Endothelial cell of umbilical vein (primary cell): Measurements from ENCODE around the gene NCKAP5. TPM values are rescaled to one million over a fixed set of nuclear protein-coding genes. Genes with fewer than 3 reads are reported as not detected.

Experiments used
- BruUV-seq: library from RNA; stranded (reverse); fragments of 400-500 nt; replicated peaks from 2 replicates; lab custom pipeline; 2021; lab: Mats Ljungman, UMichigan
- CTCF ChIA-PET: fragments of 300-600, 350-600 bp; sonication (Branson Sonifier 250); formaldehyde crosslinking; loops from one replicate; lab custom pipeline; 2021; ENCODE audit warnings: antibody characterized with exemption, inconsistent platforms; lab: Charles Lee
- POLR2A ChIA-PET: fragments of 300-600, 350-600 bp; sonication (Branson Sonifier 250); formaldehyde crosslinking; loops from one replicate; lab custom pipeline; 2021; ENCODE audit warnings: antibody characterized with exemption, inconsistent platforms; lab: Charles Lee
- DNase-seq: peaks from one replicate; pipeline ENCODE4 v3.0.0-alpha.2; 2011; ENCODE audit warnings: low read depth, low spot score
- FAIRE-seq: peaks from 2 replicates; lab custom pipeline; 2011; peaks lifted over from hg19 to GRCh38; lab: Jason Lieb, UNC
- H2AFZ ChIP-seq: 2 replicates; pipeline ENCODE4 v1.6.0; 2012; ENCODE audit warnings: low read depth, low read length, control low read depth, inconsistent platforms
- H3K27ac ChIP-seq: 2 replicates; pipeline ENCODE4 v1.5.1; 2011; ENCODE audit warnings: low read depth, mild to moderate bottlenecking, control low read depth, low read length, moderate library complexity; ENCODE audit not compliant: insufficient read depth
- H3K27me3 ChIP-seq, 2 experiments: 2 replicates each; pipeline versions ENCODE4 v1.6.0 to v1.6.1; 2011; ENCODE audit warnings: low read length in 2 of 2, mixed read lengths in 1 of 2; ENCODE audit not compliant: control insufficient read depth in 2 of 2, insufficient read depth in 2 of 2
- H3K36me3 ChIP-seq, 2 experiments: 2 replicates in 1 of 2; 3 replicates in 1 of 2; pipeline ENCODE4 v1.5.1; 2011; ENCODE audit warnings: low read length in 2 of 2, mild to moderate bottlenecking in 1 of 2, moderate library complexity in 1 of 2; ENCODE audit not compliant: control insufficient read depth in 2 of 2, insufficient read depth in 2 of 2; ENCODE audit errors: extremely low read depth in 1 of 2
- H3K4me1 ChIP-seq: 3 replicates; pipeline ENCODE4 v1.5.1; 2011; ENCODE audit warnings: mild to moderate bottlenecking, low read length; ENCODE audit not compliant: control insufficient read depth, insufficient read depth; ENCODE audit errors: extremely low read depth
- H3K4me2 ChIP-seq: 2 replicates; pipeline ENCODE4 v1.6.1; 2011; ENCODE audit warnings: low read length, control low read depth, mixed read lengths; ENCODE audit not compliant: insufficient read depth
- H3K4me3 ChIP-seq, 3 experiments: fragments of 200-600 bp in 1 of 3; sonication (generic), shearing (Covaris generic) in 1 of 3; replicated peaks in 1 of 3; 2 replicates each; pipeline ENCODE4 v1.5.1; 2011 to 2016; ENCODE audit warnings: control low read depth in 3 of 3, low read length in 3 of 3, mild to moderate bottlenecking in 2 of 3, inconsistent platforms in 1 of 3, low read depth in 1 of 3, moderate library complexity in 1 of 3; ENCODE audit not compliant: insufficient read depth in 1 of 3
- H3K79me2 ChIP-seq: 2 replicates; pipeline ENCODE4 v1.6.0; 2012; ENCODE audit warnings: low read length, inconsistent platforms; ENCODE audit not compliant: control insufficient read depth, insufficient read depth
- H3K9ac ChIP-seq: replicated peaks from 2 replicates; pipeline ENCODE3; 2011; ENCODE audit warnings: low read length, control low read depth; ENCODE audit not compliant: insufficient read depth; ENCODE audit errors: extremely low read depth
- H3K9me1 ChIP-seq: replicated peaks from 3 replicates; pipeline ENCODE4 v1.6.0; 2011; ENCODE audit warnings: mild to moderate bottlenecking, low read length; ENCODE audit not compliant: control insufficient read depth, insufficient read depth; ENCODE audit errors: extremely low read depth
- H3K9me3 ChIP-seq: replicated peaks from 2 replicates; pipeline ENCODE4 v1.5.1; 2012; ENCODE audit warnings: low read length, inconsistent platforms; ENCODE audit not compliant: control insufficient read depth, insufficient read depth
- H4K20me1 ChIP-seq: replicated peaks from 2 replicates; pipeline ENCODE3; 2011; ENCODE audit warnings: mild to moderate bottlenecking, low read length; ENCODE audit not compliant: control insufficient read depth, insufficient read depth; ENCODE audit errors: extremely low read depth
- CTCF ChIP-seq, 2 donors: IDR thresholded peaks; 1 replicate in 1 of 2; 2 replicates in 1 of 2; pipeline ENCODE4 v1.5.1; 2011; ENCODE audit warnings: low read length in 2 of 2, mild to moderate bottlenecking in 2 of 2, moderate library complexity in 2 of 2, control low read depth in 1 of 2, inconsistent platforms in 1 of 2, low read depth in 1 of 2; ENCODE audit not compliant: insufficient read depth in 1 of 2; ENCODE audit errors: extremely low read depth in 1 of 2
- EZH2 ChIP-seq: IDR thresholded peaks from 2 replicates; pipeline ENCODE4 v1.6.1; 2012; ENCODE audit warnings: borderline replicate concordance, low read depth, mild to moderate bottlenecking, moderate library complexity, low read length, inconsistent platforms; ENCODE audit not compliant: severe bottlenecking
- FOS ChIP-seq: IDR thresholded peaks from 2 replicates; pipeline ENCODE4 v1.6.1; 2011; ENCODE audit warnings: mild to moderate bottlenecking, low read length, moderate library complexity, borderline replicate concordance; ENCODE audit not compliant: insufficient read depth
- GATA2 ChIP-seq: IDR thresholded peaks from 2 replicates; pipeline ENCODE4 v1.7.0; 2011; ENCODE audit warnings: low read depth, mild to moderate bottlenecking, moderate library complexity, mixed read lengths, low read length; ENCODE audit not compliant: insufficient read length, insufficient read depth
- JUN ChIP-seq: IDR thresholded peaks from 2 replicates; pipeline ENCODE4 v1.6.1; 2011; ENCODE audit warnings: borderline replicate concordance, low read depth; ENCODE audit not compliant: insufficient read length, insufficient read depth
- MAX ChIP-seq: IDR thresholded peaks from 2 replicates; pipeline ENCODE4 v1.6.1; 2011; ENCODE audit not compliant: insufficient read depth, insufficient read length
- POLR2A ChIP-seq: IDR thresholded peaks from 2 replicates; pipeline ENCODE4 v1.6.1; 2012; ENCODE audit warnings: low read depth, mild to moderate bottlenecking, control low read depth, low read length
- POLR2AphosphoS5 ChIP-seq: IDR thresholded peaks from 2 replicates; pipeline ENCODE4 v1.6.1; 2012; ENCODE audit warnings: low read depth, mild to moderate bottlenecking, control low read depth, low read length, moderate library complexity; ENCODE audit not compliant: insufficient read depth
- dilution Hi-C: fragments of 300-500 bp; cut with MboI; formaldehyde crosslinking; loops from one replicate; pipeline ENCODE4 v1.15.0; 2019; ENCODE audit warnings: low sequenced_read_pairs; ENCODE audit not compliant: extremely low pct_ligation_motif_present
- intact Hi-C: fragments of 100-400 bp; cut with micrococcal nuclease; formaldehyde crosslinking; loops from one replicate; pipeline ENCODE4 v1.10.0; 2022
- polyA plus RNA-seq, 4 experiments: library from polyadenylated mRNA; depleted of rRNA in 3 of 4; stranded (reverse) in 3 of 4; unstranded in 1 of 4; fragments of >200 nt; gene quantifications; 2 replicates each; pipeline versions ENCODE4 v1.2.1 to v1.2.3, GENCODE V29; 2011 to 2012; ENCODE audit warnings: missing spikeins in 1 of 4
- total RNA-seq: library from RNA; stranded (reverse); gene quantifications from 2 replicates; pipeline ENCODE4 v1.2.3, GENCODE V29; 2021

The NCKAP5 gene
- total and polyA plus RNA-seq, 2 donors (not counting 3 experiments of a cell fraction or from before 2014, with no cell fraction given) = 0.47 to 3.3 TPM

- peaks cover 10% of the 10 kb centered on the region for H3K4me1 ChIP-seq
- TF ChIP-seq POLR2AphosphoS5 (no peak), EZH2 (no peak), POLR2A (no peak), FOS (peak; percentile 53), JUN (no peak), GATA2 (peak; percentile 83), CTCF (IDR thresholded peaks at IDR 0.05; ENCODE audit: extremely low read depth in 1 of 2, insufficient read depth in 1 of 2, low read depth in 1 of 2, low read length in 2 of 2) (no peak), MAX (no peak)
- no peak overlapping the region for H3K4me3 ChIP-seq
- no peak for FAIRE-seq
- no peak overlapping the region for H3K9ac ChIP-seq
- BruUV-seq = no TSS peak
- H3K36me3 ChIP-seq = no peaks in the 10 kb centered on the region
- ChIA-PET CTCF (interaction anchor here (0.9 to 3.3 kb wide), 5 partner anchors 16 to 172 kb away, joined by 3 to 10 read pairs (median 4); no protein-coding TSS in a partner anchor), POLR2A (no interaction called here)
- H3K9me3 ChIP-seq = no peaks in the 10 kb centered on the region
- dilution Hi-C loops (no loop called here), intact Hi-C loops (no loop called here)
- H3K79me2 ChIP-seq = no peaks in the 10 kb centered on the region
- H2AFZ ChIP-seq = peak overlapping the region; percentile 40
- no peak overlapping the region for H3K27ac ChIP-seq
- no peaks in the 10 kb centered on the region for H4K20me1 ChIP-seq
- DNase-seq = peak; percentile 75
- H3K27me3 ChIP-seq = no peaks in the 10 kb centered on the region
- H3K9me1 ChIP-seq = no peaks in the 10 kb centered on the region
- H3K4me2 ChIP-seq = peak overlapping the region; percentile 35
Measured at GRCh38 chr2:133607679-133608078, 39.4 kb upstream of the NCKAP5 start.
